Nephron progenitor cell (in vitro differentiated cells): ENCODE data around the gene ZNRF3.
"Not testable (repeated sequence)": the region's sequence is repeated elsewhere in the genome, so short reads cannot be mapped to it uniquely, and the experiment has no call there.

Source experiments
- DNase-seq: peaks from one replicate; pipeline ENCODE4 v3.0.0; 2021
- H3K27ac Mint-ChIP-seq: 2 replicates; pipeline ENCODE4 v1.8.0; 2021; ENCODE audit warnings: mild to moderate bottlenecking, moderate library complexity, mixed read lengths
- H3K27me3 Mint-ChIP-seq: 2 replicates; pipeline ENCODE4 v1.8.0; 2021; ENCODE audit warnings: mild to moderate bottlenecking, low read depth, mixed read lengths; ENCODE audit not compliant: poor library complexity
- H3K36me3 Mint-ChIP-seq: 2 replicates; pipeline ENCODE4 v1.8.0; 2021; ENCODE audit warnings: low read depth, mixed read lengths
- H3K4me1 Mint-ChIP-seq: 2 replicates; pipeline ENCODE4 v1.8.0; 2021; ENCODE audit warnings: mixed read lengths
- H3K4me3 Mint-ChIP-seq: 2 replicates; pipeline ENCODE4 v1.8.0; 2021; ENCODE audit warnings: mild to moderate bottlenecking, moderate library complexity, mixed read lengths
- H3K9me3 Mint-ChIP-seq: 2 replicates; pipeline ENCODE4 v1.8.0; 2021; ENCODE audit warnings: mild to moderate bottlenecking, moderate library complexity, mixed read lengths
- CTCF ChIP-seq: fragments of 200-600 bp; sonication (generic); IDR thresholded peaks from 2 replicates; pipeline ENCODE4 v1.5.0; 2021; ENCODE audit warnings: antibody characterized with exemption

Gene ZNRF3

GRCh38 chr22:29032014-29032475 lies 148.7 kb downstream of the ZNRF3 start:
- DNase-seq: no peak

GRCh38 chr22:29032584-29032983 lies 149.2 kb downstream of the ZNRF3 start:
- no peak for TF ChIP-seq CTCF
- Mint-ChIP-seq H3K36me3 (peaks cover under 1% of the 10 kb centered on the region), H3K27ac (peak overlapping the region; percentile 97), H3K4me1 (peaks cover 76% of the 10 kb centered on the region), H3K4me3 (peak overlapping the region; percentile 51), H3K27me3 (no peaks in the 10 kb centered on the region), H3K9me3 (no peaks in the 10 kb centered on the region)
- no peak for DNase-seq

More at GRCh38 chr22:29032014-29032475, 148.7 kb downstream of the ZNRF3 start:
- Mint-ChIP-seq H3K4me3 (peak overlapping the region; percentile 51), H3K9me3 (no peaks in the 10 kb centered on the region), H3K4me1 (peaks cover 76% of the 10 kb centered on the region), H3K27ac (peak overlapping the region; percentile 97), H3K27me3 (no peaks in the 10 kb centered on the region), H3K36me3 (peaks cover 4% of the 10 kb centered on the region)
- no peak for TF ChIP-seq CTCF

GRCh38 chr22:29037340-29037932 lies 154.1 kb downstream of the ZNRF3 start:
- H3K4me1 Mint-ChIP-seq: peaks cover 52% of the 10 kb centered on the region
- TF ChIP-seq CTCF: no peak
- DNase-seq: no peak
- no peaks in the 10 kb centered on the region for H3K27me3 Mint-ChIP-seq
- H3K4me3 Mint-ChIP-seq: no peak overlapping the region
- peak overlapping the region; percentile 38 for H3K27ac Mint-ChIP-seq
- no peaks in the 10 kb centered on the region for H3K36me3 Mint-ChIP-seq
- H3K9me3 Mint-ChIP-seq: no peaks in the 10 kb centered on the region

- peak overlapping the region; percentile 66 for H3K27ac Mint-ChIP-seq
- DNase-seq: no peak
- H3K27me3 Mint-ChIP-seq: no peaks in the 10 kb centered on the region
- TF ChIP-seq CTCF: no peak
- H3K4me1 Mint-ChIP-seq: peaks cover 46% of the 10 kb centered on the region
- peaks cover 9% of the 10 kb centered on the region for H3K36me3 Mint-ChIP-seq
- H3K9me3 Mint-ChIP-seq: no peaks in the 10 kb centered on the region
- H3K4me3 Mint-ChIP-seq: no peak overlapping the region
These were observed 155.8 kb downstream of the ZNRF3 start for GRCh38 chr22:29039148-29039547.

- H3K27ac Mint-ChIP-seq, H3K27me3 Mint-ChIP-seq, H3K4me3 Mint-ChIP-seq, DNase-seq, H3K9me3 Mint-ChIP-seq: not testable (repeated sequence)
- peaks cover 14% of the 10 kb centered on the region for H3K36me3 Mint-ChIP-seq
- H3K4me1 Mint-ChIP-seq: peaks cover 40% of the 10 kb centered on the region
These were observed 156.3 kb downstream of the ZNRF3 start for GRCh38 chr22:29039684-29040083.

GRCh38 chr22:29040385-29041275 lies 157.3 kb downstream of the ZNRF3 start:
- H3K27me3 Mint-ChIP-seq: no peaks in the 10 kb centered on the region
- H3K4me3 Mint-ChIP-seq: no peak overlapping the region
- H3K9me3 Mint-ChIP-seq: no peaks in the 10 kb centered on the region
- peak; percentile 99 for TF ChIP-seq CTCF
- H3K27ac Mint-ChIP-seq: no peak overlapping the region
- H3K4me1 Mint-ChIP-seq: peaks cover 35% of the 10 kb centered on the region
- peaks cover 14% of the 10 kb centered on the region for H3K36me3 Mint-ChIP-seq
- DNase-seq: peak; percentile 68
